ENCODE results near the gene ZNF423.

DNA sequence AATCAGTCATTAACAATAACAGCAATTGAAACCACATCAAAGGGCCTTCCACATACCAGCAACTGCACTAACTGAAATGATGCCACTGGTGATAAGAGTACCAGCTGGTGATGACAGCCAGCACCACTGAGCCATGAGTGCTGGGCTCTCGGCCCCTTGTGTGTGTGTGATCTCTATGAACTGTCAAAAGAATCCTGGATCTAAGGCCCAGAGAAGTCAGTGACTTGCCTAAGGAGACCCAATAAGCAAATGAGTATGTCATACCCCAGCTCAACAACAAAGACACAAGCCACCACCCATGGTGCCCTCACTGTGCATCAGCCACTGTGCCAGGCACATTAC, 220.9 kb downstream of the ZNF423 start:
- TF ChIP-seq, protein P1, sequence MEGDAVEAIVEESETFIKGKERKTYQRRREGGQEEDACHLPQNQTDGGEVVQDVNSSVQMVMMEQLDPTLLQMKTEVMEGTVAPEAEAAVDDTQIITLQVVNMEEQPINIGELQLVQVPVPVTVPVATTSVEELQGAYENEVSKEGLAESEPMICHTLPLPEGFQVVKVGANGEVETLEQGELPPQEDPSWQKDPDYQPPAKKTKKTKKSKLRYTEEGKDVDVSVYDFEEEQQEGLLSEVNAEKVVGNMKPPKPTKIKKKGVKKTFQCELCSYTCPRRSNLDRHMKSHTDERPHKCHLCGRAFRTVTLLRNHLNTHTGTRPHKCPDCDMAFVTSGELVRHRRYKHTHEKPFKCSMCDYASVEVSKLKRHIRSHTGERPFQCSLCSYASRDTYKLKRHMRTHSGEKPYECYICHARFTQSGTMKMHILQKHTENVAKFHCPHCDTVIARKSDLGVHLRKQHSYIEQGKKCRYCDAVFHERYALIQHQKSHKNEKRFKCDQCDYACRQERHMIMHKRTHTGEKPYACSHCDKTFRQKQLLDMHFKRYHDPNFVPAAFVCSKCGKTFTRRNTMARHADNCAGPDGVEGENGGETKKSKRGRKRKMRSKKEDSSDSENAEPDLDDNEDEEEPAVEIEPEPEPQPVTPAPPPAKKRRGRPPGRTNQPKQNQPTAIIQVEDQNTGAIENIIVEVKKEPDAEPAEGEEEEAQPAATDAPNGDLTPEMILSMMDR (IDR thresholded peaks at IDR 0.05), result no peak
- TF ChIP-seq POLR2A (IDR thresholded peaks at IDR 0.05), result no peak
